Epithelial cell of proximal tubule (primary cell): Measurements from ENCODE around the gene NYAP2. TPM values are rescaled to one million over a fixed set of nuclear protein-coding genes. Genes with fewer than 3 reads are reported as not detected.

Experiments used
- DNase-seq: peaks from one replicate; pipeline ENCODE4 v3.0.0-alpha.2; 2011; ENCODE audit warnings: low read depth
- H3K4me3 ChIP-seq: 2 replicates; pipeline ENCODE4 v1.5.1; 2011; ENCODE audit warnings: low read depth, mild to moderate bottlenecking, low read length
- total RNA-seq: library from RNA; depleted of rRNA; stranded (reverse); fragments of >200 nt; gene quantifications from 2 replicates; pipeline ENCODE4 v1.2.3, GENCODE V29; 2015
- TF ChIP-seq, protein P1 (sequence below): conservative IDR thresholded peaks from 2 replicates; pipeline ENCODE4 v1.5.1; 2012; ENCODE audit warnings: low read depth, mild to moderate bottlenecking, low read length

Gene NYAP2
- total RNA-seq, 1 donor from 2014 or later, result not detected

DNA sequence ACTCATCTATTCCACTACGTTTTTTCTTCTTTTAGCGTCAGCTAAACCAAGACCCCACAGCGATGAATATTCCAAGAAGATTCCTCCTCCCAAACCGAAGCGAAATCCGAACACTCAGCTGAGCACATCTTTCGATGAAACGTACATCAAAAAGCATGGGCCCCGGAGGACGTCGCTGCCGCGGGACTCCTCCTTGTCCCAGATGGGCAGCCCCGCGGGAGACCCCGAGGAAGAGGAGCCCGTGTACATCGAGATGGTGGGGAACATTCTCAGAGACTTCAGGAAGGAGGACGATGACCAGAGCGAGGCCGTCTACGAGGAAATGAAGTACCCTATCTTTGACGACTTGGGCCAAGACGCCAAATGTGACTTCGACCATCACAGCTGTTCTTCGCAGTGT is 182.4 kb downstream of the NYAP2 start:
- no peak overlapping the region for H3K4me3 ChIP-seq
- DNase-seq, result no peak
- TF ChIP-seq, protein P1, sequence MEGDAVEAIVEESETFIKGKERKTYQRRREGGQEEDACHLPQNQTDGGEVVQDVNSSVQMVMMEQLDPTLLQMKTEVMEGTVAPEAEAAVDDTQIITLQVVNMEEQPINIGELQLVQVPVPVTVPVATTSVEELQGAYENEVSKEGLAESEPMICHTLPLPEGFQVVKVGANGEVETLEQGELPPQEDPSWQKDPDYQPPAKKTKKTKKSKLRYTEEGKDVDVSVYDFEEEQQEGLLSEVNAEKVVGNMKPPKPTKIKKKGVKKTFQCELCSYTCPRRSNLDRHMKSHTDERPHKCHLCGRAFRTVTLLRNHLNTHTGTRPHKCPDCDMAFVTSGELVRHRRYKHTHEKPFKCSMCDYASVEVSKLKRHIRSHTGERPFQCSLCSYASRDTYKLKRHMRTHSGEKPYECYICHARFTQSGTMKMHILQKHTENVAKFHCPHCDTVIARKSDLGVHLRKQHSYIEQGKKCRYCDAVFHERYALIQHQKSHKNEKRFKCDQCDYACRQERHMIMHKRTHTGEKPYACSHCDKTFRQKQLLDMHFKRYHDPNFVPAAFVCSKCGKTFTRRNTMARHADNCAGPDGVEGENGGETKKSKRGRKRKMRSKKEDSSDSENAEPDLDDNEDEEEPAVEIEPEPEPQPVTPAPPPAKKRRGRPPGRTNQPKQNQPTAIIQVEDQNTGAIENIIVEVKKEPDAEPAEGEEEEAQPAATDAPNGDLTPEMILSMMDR, result no peak

DNA sequence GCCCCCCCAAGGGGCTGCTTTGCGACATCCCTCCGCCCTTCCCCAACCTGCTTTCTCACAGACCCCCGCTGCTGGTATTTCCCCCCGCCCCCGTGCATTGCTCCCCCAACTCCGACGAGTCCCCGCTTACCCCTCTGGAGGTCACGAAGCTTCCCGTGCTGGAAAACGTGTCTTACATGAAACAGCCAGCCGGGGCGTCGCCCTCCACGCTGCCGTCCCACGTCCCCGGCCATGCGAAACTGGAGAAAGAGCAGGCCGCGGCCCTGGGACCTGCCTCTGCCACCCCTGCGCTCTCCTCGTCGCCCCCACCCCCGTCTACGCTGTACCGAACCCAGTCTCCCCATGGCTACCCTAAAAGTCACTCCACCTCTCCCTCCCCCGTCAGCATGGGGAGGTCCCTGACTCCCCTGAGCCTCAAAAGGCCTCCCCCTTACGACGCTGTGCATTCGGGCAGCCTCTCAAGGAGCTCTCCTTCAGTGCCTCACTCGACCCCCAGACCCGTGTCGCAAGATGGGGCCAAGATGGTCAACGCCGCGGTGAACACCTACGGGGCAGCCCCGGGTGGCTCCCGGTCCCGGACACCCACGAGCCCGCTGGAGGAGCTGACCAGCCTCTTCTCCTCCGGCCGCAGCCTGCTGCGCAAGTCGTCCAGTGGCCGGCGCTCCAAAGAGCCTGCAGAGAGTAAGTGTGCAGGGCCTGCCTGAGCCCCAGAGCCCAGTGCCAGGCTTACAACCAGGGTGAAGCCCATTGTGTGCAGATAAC is 183.0 kb downstream of the NYAP2 start:
- TF ChIP-seq, protein P1, result no peak
- no peak for DNase-seq
- no peak overlapping the region for H3K4me3 ChIP-seq

DNA sequence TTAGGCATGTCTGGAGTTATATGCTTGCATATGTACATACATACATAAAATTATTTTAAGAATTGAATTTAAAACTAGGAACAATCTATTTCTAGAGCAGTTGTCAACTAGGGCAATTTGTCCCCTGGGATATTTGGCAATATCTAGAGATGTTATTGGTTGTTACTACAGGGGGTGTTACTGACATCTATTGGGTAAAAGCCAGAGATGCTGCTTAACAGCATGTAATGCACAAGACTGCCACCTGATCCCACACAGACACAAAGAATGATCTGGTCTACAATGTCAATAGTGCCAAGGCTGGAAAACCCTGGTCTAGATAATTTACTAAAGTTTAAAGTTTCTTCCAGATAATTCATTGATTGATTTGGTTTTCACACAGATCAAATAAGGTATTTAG is 185.3 kb downstream of the NYAP2 start:
- no peak for DNase-seq
- TF ChIP-seq, protein P1, result no peak
- H3K4me3 ChIP-seq, result no peak overlapping the region

DNA sequence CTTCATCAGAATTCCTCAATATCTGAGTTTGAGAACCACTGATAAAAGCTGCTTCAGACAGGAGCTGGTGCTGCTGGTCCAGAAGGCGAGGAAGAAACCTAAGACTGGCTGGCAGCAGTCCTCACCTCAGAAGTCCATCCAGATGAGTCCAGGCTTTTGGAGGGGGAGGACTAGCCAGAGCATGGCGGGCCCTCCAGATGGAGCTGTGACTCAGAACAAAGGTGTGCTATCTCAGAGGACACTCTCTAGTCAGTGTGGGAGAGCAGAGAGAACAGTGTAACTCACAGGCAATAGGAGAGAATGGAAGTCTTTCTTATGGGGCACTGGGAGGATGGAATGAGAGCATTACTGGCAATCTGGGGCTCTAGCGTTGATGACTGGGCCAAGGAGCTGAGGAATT is 191.4 kb downstream of the NYAP2 start:
- no peak for DNase-seq
- H3K4me3 ChIP-seq, result no peak overlapping the region
- TF ChIP-seq, protein P1, result no peak

DNA sequence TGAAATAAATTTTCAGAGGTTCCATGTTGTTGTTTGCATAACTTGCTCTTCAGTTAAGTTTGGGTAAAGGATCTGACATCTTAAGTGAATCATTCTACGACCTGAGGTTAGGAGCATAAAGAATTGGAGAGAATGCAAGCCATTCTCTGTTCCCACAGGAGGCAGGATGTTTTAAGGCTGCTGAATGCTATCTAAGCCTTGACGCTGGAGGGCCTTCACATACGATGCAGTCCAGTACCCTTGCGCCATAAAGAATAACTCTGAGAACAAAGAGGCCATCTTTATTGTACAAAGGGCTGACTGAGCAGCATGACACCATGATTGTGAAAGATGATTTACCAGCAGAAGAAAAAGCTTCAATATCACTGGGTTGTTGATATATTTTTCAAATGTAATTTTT is 198.4 kb downstream of the NYAP2 start:
- H3K4me3 ChIP-seq, result no peak overlapping the region
- TF ChIP-seq, protein P1, result no peak
- DNase-seq, result no peak

DNA sequence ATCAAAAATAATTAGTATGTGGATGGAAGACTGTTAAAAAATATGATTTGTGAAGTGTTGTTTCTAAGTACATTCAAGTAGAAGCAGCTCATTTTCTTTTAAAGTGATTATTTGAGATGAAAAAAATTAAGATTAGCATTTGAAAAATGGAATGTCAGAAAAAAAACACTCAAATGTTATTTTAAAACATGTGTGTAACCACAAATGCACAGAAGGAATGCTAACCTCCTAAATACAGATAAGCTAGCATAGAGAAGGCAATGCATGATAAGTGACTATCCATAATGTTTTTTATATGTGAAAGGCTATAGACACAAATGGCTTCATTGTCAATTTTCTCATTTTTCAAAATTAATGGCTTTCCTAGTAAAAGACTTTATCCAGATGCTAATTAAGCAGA is 198.9 kb downstream of the NYAP2 start:
- no peak overlapping the region for H3K4me3 ChIP-seq
- TF ChIP-seq, protein P1, result no peak
- DNase-seq, result no peak

DNA sequence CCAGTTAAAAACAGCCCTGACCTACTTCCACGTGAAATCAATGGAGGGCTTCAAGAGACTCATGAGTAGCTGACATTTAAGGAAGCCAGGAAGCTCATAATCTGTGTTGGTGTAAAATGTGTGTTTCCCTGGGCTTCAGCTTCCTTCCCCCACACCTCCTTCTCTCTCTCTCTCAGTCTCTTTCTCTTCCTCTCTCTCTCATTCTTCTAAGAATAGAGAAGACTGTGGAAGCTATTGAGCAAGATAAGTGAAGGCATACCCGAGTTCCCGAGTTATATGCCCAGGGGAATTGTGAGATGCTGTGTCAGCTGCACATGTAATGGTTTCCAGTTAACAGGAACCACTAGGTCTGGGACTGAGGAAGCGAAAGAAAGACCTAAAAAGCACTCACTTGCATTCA is 199.4 kb downstream of the NYAP2 start:
- DNase-seq, result no peak
- TF ChIP-seq, protein P1, result no peak
- H3K4me3 ChIP-seq, result no peak overlapping the region
